Measurements from ENCODE around the gene SLC41A3. TPM values are rescaled to one million over a fixed set of nuclear protein-coding genes. Genes with fewer than 3 reads are reported as not detected.
"Not testable (repeated sequence)": the region's sequence is repeated elsewhere in the genome, so short reads cannot be mapped to it uniquely, and the experiment has no call there.

Gene SLC41A3
- total RNA-seq, 1 donor from 2014 or later, result 52.3 TPM

DNA sequence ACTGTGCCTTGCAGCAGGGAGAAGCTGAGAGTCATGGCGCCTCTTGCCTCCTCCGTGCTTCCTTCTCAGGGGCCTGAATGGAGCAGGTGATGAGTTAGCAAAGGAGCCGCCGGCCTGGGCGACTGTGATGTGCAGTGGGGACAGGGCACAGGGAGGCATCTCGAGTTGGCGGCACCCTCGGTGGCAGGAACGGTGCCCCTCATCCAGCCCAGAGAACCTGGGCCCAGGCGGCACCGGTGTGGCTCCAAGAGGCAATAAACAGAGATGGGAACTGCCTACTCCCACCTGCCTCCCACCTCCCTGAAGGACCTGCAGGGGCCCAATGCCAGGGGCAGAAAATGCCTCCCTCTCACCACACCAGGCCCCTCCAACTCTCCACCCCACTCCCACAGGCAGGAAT is 6.2 kb downstream of the SLC41A3 start:
- Mint-ChIP-seq H3K4me1 (ENCODE audit: unreplicated experiment) (no peaks in the 10 kb centered on the region), H3K27ac (ENCODE audit: unreplicated experiment) (no peak overlapping the region), H3K27me3 (ENCODE audit: unreplicated experiment) (no peaks in the 10 kb centered on the region), H3K4me3 (ENCODE audit: unreplicated experiment) (no peak overlapping the region), H3K36me3 (ENCODE audit: low read depth, unreplicated experiment) (peaks cover 3% of the 10 kb centered on the region), H3K9me3 (ENCODE audit: unreplicated experiment) (no peaks in the 10 kb centered on the region)
- no peak for DNase-seq (ENCODE audit: low spot score)
- TF ChIP-seq, protein P1, sequence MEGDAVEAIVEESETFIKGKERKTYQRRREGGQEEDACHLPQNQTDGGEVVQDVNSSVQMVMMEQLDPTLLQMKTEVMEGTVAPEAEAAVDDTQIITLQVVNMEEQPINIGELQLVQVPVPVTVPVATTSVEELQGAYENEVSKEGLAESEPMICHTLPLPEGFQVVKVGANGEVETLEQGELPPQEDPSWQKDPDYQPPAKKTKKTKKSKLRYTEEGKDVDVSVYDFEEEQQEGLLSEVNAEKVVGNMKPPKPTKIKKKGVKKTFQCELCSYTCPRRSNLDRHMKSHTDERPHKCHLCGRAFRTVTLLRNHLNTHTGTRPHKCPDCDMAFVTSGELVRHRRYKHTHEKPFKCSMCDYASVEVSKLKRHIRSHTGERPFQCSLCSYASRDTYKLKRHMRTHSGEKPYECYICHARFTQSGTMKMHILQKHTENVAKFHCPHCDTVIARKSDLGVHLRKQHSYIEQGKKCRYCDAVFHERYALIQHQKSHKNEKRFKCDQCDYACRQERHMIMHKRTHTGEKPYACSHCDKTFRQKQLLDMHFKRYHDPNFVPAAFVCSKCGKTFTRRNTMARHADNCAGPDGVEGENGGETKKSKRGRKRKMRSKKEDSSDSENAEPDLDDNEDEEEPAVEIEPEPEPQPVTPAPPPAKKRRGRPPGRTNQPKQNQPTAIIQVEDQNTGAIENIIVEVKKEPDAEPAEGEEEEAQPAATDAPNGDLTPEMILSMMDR (IDR thresholded peaks at IDR 0.05; ENCODE audit: unreplicated experiment), result no peak

DNA sequence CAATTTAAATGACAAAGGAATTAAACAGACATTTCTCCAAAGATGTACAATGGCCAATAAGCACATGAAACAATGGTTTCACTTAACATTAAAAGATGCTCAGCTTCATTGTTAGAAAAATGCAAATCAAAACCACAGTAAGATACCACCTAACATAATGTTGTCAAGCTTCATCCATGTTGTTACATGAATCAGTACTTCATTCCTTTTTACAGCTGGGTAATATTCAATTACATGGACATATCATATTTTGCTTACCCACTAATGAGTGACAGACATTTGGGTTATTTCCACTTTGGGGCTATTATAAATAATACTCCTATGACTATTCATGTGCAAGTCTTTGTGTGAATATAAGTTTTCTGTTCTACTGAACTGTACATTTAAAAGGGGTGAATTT is 7.8 kb downstream of the SLC41A3 start:
- TF ChIP-seq, protein P1 (IDR thresholded peaks at IDR 0.05; ENCODE audit: unreplicated experiment), result no peak
- H3K27me3 Mint-ChIP-seq (ENCODE audit: unreplicated experiment), result no peaks in the 10 kb centered on the region
- no peaks in the 10 kb centered on the region for H3K4me1 Mint-ChIP-seq (ENCODE audit: unreplicated experiment)
- H3K9me3 Mint-ChIP-seq (ENCODE audit: unreplicated experiment), result no peaks in the 10 kb centered on the region
- no peak overlapping the region for H3K4me3 Mint-ChIP-seq (ENCODE audit: unreplicated experiment)
- no peak overlapping the region for H3K27ac Mint-ChIP-seq (ENCODE audit: unreplicated experiment)
- no peak for DNase-seq (ENCODE audit: low spot score)
- peaks cover 3% of the 10 kb centered on the region for H3K36me3 Mint-ChIP-seq (ENCODE audit: low read depth, unreplicated experiment)

DNA sequence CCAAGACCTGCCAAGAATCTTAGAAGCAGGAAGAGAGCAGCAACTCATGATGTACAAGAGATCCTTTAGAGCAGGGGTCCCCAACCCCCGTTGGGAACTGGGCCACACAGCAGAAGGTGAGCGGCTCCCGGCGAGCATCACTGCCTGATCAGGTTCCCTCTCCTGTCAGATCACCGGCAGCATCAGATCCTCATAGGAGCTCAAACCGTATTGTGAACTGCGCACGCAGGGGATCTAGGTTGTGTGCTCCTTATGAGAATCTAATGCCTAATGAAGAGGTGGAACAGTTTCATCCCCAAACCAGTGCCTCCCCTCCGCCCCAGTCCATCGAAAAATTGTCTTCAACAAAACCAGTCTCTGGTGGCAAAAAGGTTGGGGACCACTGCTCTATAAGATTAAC is 13.8 kb downstream of the SLC41A3 start:
- no peaks in the 10 kb centered on the region for H3K9me3 Mint-ChIP-seq (ENCODE audit: unreplicated experiment)
- H3K36me3 Mint-ChIP-seq (ENCODE audit: low read depth, unreplicated experiment), result peaks cover 4% of the 10 kb centered on the region
- TF ChIP-seq, protein P1 (IDR thresholded peaks at IDR 0.05; ENCODE audit: unreplicated experiment), result no peak
- H3K4me3 Mint-ChIP-seq (ENCODE audit: unreplicated experiment), result no peak overlapping the region
- H3K4me1 Mint-ChIP-seq (ENCODE audit: unreplicated experiment), result no peaks in the 10 kb centered on the region
- DNase-seq (ENCODE audit: low spot score), result no peak
- H3K27ac Mint-ChIP-seq (ENCODE audit: unreplicated experiment), result no peak overlapping the region
- H3K27me3 Mint-ChIP-seq (ENCODE audit: unreplicated experiment), result peaks cover 3% of the 10 kb centered on the region

DNA sequence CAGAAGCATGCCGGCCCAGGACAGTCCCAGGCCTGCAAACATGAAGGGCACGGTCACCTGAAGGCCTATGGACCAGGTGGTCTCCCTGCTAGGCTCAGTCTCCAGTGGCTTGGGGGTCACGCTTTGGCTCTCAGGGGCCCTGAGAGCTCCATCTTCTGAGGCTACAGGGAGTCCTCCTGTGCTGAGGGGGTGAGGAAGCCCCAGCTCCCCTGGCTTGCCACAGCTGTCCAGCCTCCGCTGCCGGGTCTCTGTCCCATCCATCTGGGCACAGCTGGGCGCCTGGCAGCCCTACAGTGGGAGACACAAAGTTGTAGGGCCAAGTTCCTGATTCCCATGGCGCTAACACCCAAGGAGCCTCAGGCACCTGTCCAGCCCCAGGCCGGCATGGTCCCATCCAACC is 16.0 kb downstream of the SLC41A3 start:
- peaks cover 3% of the 10 kb centered on the region for H3K27me3 Mint-ChIP-seq (ENCODE audit: unreplicated experiment)
- no peak for DNase-seq (ENCODE audit: low spot score)
- no peaks in the 10 kb centered on the region for H3K4me1 Mint-ChIP-seq (ENCODE audit: unreplicated experiment)
- H3K9me3 Mint-ChIP-seq (ENCODE audit: unreplicated experiment), result no peaks in the 10 kb centered on the region
- H3K27ac Mint-ChIP-seq (ENCODE audit: unreplicated experiment), result no peak overlapping the region
- TF ChIP-seq, protein P1 (IDR thresholded peaks at IDR 0.05; ENCODE audit: unreplicated experiment), result no peak
- peaks cover 4% of the 10 kb centered on the region for H3K36me3 Mint-ChIP-seq (ENCODE audit: low read depth, unreplicated experiment)
- H3K4me3 Mint-ChIP-seq (ENCODE audit: unreplicated experiment), result no peak overlapping the region

DNA sequence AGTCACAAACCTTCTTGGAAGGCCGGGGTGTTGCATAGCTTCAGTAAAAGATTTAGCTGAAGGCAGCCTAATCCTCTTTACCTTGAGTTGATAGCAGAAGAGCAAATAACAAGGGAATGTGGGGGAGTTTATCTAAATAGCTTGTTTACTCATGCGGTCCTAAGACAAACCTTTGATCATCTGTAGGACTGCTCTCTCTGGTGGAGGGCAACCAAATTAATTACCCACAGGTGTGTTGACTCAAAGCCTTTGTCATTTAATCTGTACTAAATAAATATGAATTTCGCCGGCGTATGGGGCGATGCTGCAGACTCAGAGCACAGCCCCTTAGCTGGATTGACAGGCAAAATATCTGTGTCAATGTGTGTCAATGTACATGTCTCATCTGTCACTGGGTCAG is 17.2 kb downstream of the SLC41A3 start:
- not testable (repeated sequence) for H3K4me3 Mint-ChIP-seq (ENCODE audit: unreplicated experiment); H3K4me1 Mint-ChIP-seq (ENCODE audit: unreplicated experiment); H3K9me3 Mint-ChIP-seq (ENCODE audit: unreplicated experiment)

DNA sequence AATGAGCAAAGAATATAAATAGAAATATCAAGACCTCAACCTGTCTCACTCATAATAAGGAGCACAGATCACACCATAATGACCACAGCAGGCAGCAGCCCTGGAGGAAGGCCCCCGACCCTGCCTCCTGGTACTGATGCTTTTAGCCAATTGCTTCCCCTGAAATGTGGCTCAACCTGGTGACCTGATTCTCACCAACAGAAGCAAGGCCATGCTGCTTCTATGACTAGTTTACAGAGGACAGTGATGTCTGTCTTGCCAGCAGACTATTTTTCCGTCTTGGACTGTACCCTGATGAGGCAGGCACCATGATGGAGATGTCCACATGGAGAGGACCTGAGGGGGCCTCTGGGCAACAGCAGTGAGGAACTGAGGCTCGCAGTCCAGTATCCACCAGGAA is 18.0 kb downstream of the SLC41A3 start:
- Mint-ChIP-seq H3K4me1 (ENCODE audit: unreplicated experiment) (no peaks in the 10 kb centered on the region), H3K27ac (ENCODE audit: unreplicated experiment) (no peak overlapping the region), H3K36me3 (ENCODE audit: low read depth, unreplicated experiment) (peaks cover 4% of the 10 kb centered on the region), H3K27me3 (ENCODE audit: unreplicated experiment) (peaks cover 3% of the 10 kb centered on the region), H3K4me3 (ENCODE audit: unreplicated experiment) (no peak overlapping the region), H3K9me3 (ENCODE audit: unreplicated experiment) (no peaks in the 10 kb centered on the region)
- TF ChIP-seq, protein P1 (IDR thresholded peaks at IDR 0.05; ENCODE audit: unreplicated experiment), result no peak
- no peak for DNase-seq (ENCODE audit: low spot score)

More for the DNA sequence above, 17.2 kb downstream of the SLC41A3 start:
- H3K27ac Mint-ChIP-seq (ENCODE audit: unreplicated experiment); DNase-seq (ENCODE audit: low spot score); H3K27me3 Mint-ChIP-seq (ENCODE audit: unreplicated experiment); H3K36me3 Mint-ChIP-seq (ENCODE audit: low read depth, unreplicated experiment): not testable (repeated sequence)
